ENCODE results near the gene ATAD2B. TPM values are rescaled to one million over a fixed set of nuclear protein-coding genes. Genes with fewer than 3 reads are reported as not detected.
"Not testable (repeated sequence)": the region's sequence is repeated elsewhere in the genome, so short reads cannot be mapped to it uniquely, and the experiment has no call there.

Gene ATAD2B
- total RNA-seq, 1 experiment from 2014 or later = 2.6 TPM

DNA sequence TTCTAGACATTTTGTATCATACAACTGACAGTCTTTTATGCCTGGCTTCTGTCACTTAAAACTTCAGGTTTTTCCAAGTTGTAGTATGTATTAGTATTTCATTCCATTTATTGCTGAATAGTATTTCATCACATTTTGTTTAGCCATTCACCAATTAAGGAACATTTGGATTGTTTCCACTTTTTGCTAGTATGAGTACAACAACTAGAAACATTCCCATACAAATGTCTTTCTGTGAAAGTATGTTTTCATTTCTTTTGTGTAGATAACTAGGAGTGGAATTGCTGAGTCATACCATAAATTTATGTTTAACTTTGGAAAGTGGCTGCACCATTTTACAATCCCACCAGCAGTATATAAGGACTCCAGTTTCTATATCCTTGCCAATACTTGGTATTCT lies 135.9 kb downstream of the ATAD2B start:
- DNase-seq (ENCODE audit: low spot score) = peak; percentile 21

DNA sequence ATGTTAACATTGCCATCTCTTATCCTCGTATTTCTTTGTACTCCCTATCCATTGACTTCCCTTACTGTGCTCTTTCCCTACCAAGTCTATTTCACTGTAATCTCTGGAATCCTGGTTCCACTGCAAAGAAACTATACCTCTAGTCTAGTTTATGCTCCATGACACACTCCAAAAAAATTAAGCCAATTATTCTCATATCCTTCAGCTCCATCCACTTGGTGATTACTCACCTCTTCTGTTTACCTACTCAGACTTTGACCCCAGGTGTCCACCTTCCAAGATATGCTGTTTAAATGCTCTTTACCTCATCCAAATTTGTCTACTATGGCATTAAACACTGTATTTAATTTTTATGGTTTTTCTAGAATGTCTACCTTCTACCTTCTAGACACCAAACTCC lies 137.9 kb downstream of the ATAD2B start:
- DNase-seq (ENCODE audit: low spot score) = no peak

DNA sequence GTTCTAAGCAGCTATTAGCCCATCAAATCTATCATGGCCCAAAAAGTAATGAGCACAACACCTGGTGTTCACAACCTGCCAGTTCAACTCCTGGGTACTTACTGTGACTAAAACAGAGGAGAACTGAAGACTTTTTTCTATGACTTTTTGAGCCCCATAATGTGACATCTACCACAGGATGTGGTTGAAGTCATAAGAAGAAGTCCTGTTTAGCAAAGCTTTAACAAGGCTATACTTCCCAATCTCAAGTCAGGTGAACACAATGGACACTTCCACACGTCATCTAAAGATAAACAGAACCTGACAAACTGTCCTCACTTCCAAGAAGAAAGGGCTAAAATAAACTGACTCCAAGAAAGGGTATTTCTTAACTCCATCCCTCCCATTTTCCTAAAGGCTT lies 138.8 kb downstream of the ATAD2B start:
- no peak for DNase-seq (ENCODE audit: low spot score)

DNA sequence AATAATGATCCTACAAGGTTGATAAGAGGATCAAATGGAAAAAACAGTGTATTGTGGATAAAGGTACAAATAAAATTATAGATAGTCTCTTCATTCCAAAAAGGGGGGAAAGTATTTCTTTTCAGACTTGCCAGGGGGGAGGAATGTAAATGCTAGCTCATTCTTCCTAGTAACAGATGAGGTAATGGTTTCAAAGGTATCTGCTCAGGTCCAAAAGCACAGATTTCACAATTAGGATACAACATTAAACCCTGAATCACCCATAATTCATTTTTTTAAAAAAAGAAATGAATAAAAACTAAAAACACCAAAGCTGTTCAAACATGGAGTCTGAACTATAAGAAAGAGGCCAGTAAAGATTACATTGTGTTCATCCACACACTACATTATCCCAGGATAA lies 142.0 kb downstream of the ATAD2B start:
- DNase-seq (ENCODE audit: low spot score) = no peak

DNA sequence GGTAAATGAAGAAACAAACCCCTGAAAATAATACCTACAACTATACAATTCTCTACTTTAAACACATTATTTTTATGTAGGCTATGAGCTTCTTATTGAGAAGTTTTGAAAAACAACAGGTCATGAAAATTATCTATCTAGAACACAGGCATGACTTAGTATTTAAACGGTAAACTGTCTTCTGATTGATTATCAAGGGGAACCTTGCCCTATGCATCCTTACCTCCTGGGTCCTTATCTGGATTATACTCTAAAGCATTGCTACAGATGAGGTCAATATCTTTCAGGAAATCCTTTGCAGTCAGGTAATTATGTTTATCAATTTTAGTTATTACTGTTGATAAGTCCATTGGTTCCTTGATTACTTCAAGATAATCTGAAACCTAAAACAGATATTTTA lies 144.3 kb downstream of the ATAD2B start:
- DNase-seq (ENCODE audit: low spot score) = no peak

DNA sequence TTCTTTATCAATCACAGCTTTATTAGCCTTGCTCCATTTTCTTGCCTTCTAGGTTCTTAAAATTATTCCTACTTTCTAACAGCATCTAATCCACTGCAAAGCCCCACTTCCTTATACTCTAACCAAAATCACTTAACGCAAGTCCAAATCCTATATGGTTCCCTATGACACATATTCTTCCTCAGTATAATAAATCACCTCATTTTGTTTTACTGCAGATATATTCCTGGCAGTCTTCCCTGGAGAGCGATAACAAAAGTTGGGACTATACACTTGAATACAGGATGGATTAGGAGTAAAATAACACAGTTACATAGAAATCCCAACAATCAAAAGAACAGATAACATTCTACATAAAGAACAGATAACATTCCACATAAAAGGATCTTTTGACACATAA lies 144.8 kb downstream of the ATAD2B start:
- no peak for DNase-seq (ENCODE audit: low spot score)

DNA sequence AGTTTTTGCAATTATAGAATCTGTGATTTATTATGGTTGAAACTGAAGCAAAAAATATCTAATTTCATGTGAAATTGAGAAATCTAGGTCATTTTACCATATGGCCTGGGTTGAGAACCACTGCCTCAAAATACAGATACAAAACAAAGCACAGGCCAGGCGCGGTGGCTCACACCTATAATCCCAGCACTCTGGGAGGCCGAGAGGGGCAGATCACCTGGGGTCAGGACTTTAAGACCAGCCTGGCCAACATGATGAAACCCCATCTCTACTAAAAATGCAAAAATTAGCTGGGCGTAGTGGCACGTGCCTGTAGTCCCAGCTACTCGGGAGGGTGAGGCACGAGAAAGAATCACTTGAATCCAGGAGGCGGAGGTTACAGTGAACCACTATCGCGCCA lies 146.5 kb downstream of the ATAD2B start:
- not testable (repeated sequence) for DNase-seq (ENCODE audit: low spot score)

DNA sequence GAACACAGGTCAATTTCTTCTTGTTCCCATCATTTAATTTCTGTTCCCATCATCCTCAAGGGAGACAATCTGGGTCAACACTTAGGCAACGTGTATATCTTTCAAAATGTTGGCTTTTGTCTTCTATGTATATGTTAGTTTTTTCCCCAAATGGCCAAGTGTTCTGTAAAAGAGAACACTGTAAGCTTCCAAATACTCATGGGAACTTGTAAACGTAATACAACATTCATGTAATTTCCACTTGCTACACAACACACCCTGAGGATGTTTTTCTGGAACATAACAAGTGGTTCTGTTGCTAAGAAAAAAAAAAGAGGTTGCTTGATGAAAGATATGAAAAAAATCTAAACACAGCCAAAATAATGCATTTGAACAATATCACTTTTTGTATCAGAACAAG lies 149.1 kb downstream of the ATAD2B start:
- no peak for DNase-seq (ENCODE audit: low spot score)

DNA sequence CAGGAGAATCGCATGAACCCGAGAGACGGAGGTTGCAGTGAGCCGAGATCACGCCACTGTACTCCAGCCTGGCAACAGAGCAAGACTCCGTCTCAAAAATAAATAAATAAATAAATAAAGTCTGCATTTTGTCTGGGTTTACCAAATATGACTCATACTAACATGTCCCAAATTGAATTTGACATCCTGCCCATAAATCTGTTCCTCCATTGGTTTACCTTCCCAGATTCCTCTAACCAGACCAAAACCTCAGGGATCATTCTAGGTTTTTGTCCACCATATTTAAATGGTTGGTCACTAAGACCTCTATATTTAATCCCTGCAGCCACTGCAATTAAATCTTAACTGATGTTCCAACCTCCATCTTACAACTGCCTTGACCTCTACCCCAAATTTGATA lies 150.9 kb downstream of the ATAD2B start:
- DNase-seq (ENCODE audit: low spot score) = no peak

DNA sequence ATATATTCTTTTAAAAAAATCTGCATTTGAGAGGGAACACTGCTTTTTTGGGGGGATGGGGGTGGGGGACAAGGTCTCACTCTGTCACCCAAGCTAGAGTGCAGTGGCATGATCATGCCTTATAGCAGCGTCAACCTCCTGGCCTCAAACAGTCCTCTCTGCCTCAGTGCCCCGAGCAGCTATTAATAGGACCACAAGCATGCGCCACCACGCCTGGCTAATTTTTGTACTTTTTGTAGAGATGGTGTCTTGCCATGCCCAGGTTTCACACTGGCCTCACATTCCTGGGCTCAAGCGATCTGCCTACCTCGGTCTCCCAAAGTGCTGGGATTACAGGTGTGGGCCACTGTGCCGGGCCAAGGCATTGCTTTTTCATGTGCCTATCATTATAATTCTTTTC lies 154.2 kb downstream of the ATAD2B start:
- no peak for DNase-seq (ENCODE audit: low spot score)

DNA sequence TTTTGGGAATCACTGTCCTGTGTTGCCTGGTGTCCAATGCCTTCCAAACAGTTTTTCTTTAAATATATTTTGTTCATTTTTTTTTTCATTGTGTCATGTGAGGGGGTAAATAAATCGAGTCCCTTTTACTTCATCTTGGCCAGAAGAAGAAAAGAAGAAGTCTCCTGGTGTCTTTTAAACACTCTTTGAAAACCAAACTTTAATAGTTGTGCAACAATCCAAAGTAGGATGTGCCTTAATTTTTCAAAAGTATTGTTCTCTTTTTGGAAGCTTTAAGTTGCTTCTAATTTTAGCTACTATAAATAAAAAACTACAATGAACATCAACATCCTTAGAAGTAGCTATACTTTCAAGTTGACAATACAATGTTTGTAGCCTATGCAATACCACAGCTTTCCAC lies 154.9 kb downstream of the ATAD2B start:
- DNase-seq (ENCODE audit: low spot score) = no peak

DNA sequence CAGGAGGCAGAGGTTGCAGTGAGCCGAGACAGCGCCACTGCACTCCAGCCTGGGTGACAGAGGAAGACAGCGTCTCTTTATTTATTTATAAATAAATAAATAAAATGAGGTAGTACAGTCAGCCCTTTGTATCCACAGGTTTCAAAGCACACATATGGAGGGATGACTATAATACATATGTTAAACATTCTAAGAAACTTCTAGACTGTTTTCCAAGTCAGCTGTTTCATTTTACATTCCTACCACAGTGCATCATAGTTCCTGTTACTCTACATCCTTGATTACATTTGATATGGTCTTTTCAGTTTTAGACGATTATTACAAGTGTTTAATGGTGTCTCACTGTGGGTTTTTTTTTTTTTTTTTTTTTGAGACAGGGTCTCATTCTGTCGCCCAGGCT lies 157.6 kb downstream of the ATAD2B start:
- DNase-seq (ENCODE audit: low spot score) = no peak

DNA sequence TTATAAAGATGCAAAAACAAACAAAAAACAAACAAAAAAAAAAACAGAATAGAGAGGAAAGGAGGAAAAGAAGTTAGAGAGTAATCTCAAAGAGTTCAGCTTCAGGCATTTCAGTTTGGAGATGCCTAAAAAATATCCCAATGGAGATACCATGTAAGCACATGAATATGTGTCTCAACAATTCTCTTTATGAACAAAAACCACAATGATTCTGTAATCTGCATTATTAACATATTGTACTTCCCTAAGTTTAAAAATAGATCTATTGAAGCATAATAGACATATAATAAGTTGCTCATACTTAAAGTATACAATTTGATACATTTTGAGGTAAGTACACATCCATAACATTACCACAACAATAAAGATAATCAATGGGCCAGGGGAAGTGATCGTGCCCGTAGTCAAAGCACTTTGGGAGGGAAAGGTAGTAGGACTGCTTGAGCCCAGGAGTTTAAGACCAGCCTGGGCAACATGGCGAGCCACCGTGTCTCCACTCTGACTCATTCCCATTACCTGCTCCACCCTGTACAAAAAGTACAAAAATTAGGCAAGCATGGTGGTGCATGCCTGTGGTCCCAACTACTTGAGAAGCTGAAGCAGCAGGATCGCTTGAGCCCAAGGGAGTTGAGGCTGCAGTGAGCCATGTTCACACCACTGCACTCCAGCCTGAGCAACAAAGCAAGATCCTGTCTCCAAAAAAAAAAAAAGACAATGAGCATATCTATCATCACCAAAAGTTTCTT lies 158.9 kb downstream of the ATAD2B start:
- DNase-seq (ENCODE audit: low spot score) = no peak

DNA sequence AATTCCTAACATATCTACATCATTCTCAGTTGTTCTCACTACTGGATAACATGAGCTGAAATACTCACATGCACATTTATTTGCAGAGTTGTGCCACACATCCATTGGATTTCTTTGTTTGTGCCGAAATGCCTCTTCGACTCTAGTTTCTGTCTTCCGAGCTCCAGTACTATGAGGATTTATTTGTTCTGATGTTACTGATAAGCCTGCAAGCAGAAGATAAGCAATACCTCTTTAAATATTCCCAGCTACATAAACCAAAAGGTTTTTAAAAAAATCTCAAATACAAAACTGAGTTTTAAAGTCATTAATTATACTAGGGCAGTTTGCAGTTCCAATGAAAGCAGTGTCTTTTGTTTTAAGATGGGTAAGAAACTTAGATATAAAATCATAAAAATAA lies 164.8 kb downstream of the ATAD2B start:
- DNase-seq (ENCODE audit: low spot score) = no peak

DNA sequence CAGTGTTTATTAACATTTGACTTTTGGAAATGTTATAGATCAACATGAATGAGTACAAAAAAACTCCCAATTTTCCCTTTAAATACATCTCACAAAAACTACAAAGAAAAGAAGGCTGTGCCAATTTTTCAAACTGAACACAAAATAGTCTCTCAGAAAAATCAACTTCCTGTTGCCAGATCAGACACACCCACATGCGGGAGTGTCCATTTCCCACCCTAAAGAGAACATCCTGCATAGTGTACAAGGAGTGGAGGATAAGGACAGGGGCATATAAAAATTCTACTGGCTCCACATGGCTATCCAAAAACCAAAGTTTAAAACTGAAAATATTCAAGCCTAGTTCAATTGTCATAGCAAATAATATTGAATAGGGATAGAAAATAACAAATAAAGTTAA lies 165.3 kb downstream of the ATAD2B start:
- DNase-seq (ENCODE audit: low spot score) = no peak

DNA sequence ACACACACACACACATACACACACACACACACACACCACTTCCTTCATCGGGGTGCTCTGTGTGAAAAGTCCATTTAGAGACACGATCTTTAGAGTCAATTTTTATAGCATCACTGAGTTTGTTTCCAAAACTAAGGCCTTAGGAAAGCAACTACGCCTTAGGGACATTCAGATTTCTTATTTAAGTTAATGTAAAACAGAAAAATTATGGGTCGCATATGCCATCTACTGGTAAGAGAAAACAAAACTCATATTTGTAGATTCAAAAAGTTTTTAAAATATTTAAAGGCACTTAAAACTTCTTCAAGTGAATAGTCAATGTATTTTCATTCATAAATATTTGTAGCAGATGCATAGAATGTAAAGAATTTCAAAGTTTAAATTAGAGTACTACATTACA lies 166.2 kb downstream of the ATAD2B start:
- peak; percentile 18 for DNase-seq (ENCODE audit: low spot score)

DNA sequence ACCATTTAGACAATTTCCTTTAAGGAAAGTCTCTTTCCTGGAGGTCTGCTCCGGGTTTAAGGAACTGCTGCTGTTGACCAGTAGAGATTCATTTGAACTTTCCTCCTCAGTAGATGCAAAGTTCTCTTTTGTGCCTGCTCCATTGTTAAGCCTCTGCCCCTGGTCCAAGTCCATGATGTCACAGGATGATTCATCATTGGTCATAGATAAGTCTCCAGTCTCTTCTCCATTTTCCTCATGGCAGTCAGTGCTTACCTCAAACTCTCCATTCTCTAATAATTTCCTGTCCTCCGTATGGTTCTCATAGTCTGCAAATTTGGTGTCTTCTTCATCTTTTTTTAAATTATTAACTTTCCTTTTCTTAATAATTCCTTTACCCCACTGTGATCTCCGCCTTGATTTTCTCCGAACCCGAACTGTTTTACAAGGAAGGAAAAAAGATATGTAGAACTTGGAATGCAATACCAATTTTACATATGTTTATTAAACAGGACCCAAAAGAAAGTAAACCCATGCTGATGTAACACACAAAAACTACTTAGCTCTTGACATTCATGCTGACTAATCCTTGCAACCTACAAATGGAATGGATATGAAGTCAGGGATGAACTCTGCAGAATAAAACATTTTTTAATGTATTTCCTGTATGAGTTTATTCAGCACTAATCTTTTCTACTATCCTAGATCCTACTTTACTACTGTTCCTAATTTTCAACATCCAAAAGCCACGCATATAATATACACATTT lies 169.1 kb downstream of the ATAD2B start:
- peak; percentile 56 for DNase-seq (ENCODE audit: low spot score)

DNA sequence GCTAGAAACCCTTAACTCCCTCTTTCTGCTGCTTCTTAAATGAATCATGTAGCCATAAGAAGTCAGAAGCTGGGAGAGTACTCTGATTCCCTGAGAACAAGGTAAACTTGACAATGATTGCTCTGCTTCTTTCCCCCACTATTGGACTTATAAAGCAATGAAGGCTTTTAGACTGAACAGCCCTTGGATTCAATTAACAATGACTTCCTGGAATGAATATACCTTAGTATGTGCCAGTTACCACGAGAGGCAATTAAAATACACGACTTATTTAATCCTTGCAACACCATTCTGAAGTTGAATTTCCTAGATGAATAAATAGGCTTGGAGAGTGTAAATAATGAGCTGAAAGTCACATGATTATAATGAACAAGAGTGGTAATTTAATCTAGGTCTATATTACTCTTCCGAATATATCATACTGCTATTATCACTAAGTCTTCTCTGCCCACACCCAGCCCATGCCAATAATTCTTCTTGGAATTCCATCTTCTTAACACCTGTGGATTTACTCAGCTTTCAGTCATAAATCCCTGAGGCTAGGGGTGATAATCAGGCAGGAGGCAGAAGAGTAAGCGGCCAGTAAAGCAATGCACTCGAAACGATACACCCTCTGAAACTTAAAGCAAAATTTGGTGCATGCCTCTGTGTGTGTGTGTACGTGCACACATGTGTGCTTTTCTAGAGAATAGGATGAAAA lies 170.2 kb downstream of the ATAD2B start:
- DNase-seq (ENCODE audit: low spot score) = no peak

DNA sequence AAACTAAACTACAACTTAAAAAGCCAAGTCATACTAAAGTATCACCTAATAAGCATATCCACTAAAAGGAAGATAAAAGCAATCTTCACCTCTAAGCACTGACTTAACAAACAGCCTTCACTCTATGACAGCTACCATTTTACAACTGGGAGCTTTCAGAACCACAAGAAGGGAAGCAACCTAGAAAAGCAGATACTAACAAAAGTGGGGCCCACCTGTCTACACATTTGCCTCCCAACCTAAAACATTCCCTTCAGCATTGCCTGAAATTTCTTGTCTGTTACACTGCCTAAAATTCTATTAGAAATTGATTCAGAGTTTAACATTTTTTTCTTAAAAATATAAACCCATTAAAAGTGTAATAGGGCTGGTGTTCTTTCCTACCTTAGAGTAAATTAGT lies 172.0 kb downstream of the ATAD2B start:
- no peak for DNase-seq (ENCODE audit: low spot score)

DNA sequence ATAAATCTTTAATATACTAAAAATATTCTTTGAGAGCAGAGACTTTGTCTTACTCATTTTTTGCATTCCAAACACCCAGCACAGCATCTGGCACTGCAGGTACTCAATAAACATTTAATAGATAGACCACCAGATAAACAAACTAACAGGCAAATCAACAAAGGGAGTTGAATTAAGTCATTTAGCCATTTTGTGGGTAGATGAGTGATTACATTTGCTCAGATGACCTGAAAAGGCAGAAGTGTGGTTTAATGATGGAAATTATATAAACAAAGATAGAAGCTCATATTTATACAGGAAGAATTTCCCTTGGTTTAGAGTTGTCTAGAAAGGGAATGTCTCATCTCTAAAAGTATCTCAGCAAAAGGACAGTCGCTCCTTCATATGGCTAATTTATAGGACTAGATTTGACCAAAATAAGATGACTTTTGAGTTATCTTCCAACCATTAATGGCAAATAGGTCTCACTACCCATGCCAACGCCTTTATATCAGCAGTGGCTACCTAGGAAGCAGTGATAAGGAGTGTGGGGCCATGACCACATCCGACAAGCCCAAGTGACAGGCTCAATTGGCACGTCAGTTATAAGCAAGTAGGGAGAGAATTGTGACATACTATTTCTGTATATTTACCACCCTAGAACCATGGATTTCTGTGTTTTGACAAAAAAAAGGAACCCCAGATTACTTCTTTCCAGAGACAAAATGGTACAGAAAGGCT lies 173.5 kb downstream of the ATAD2B start:
- peak; percentile 7 for DNase-seq (ENCODE audit: low spot score)

DNA sequence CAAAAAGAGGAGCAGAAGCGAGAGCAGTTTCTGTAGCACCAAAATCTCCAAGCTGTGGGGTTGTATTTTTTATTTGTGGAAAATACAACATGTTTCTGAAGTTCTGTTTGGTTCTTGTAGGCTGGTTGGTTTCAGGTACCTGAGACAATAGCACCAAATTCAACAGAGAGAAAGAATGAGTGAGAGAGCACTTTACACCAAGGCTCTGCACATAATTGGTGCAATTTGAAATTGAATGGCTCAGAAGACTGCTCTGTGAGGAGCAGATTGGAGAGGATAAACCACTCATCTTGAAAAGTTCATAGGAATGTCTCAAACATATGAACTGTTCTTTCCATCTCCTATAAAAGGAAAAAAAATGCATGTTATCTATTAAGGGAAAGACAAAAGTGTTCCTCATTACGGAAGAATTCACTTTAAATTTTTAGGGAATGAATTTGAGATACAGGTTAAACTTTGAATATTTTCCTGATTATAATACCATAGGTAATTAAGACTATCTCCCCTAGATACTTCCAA lies 175.1 kb downstream of the ATAD2B start:
- DNase-seq (ENCODE audit: low spot score) = no peak

All from H4 (cell line).